Endodermal cell (in vitro differentiated cells): ENCODE measurements around the gene AAK1. TPM values are rescaled to one million over a fixed set of nuclear protein-coding genes. Genes with fewer than 3 reads are reported as not detected.
"Not testable (repeated sequence)": the region's sequence is repeated elsewhere in the genome, so short reads cannot be mapped to it uniquely, and the experiment has no call there.

Experiments
- DNase-seq: peaks from one replicate; pipeline ENCODE4 v3.0.0-alpha.2; 2017
- H3K27ac ChIP-seq: 2 replicates; pipeline ENCODE4 v1.5.1; 2013; ENCODE audit warnings: mild to moderate bottlenecking, low read depth, low read length, moderate library complexity
- H3K27me3 ChIP-seq: 2 replicates; pipeline ENCODE4 v1.6.1; 2013; ENCODE audit warnings: mild to moderate bottlenecking, low read length, moderate library complexity; ENCODE audit not compliant: insufficient read depth, control insufficient read depth, poor library complexity, severe bottlenecking
- H3K36me3 ChIP-seq: 2 replicates; pipeline ENCODE4 v1.7.0; 2013; ENCODE audit warnings: mild to moderate bottlenecking, low read length, moderate library complexity; ENCODE audit not compliant: control insufficient read depth, insufficient read depth
- H3K4me1 ChIP-seq: one replicate; pipeline ENCODE4 v1.7.0; 2013; ENCODE audit warnings: low read length; ENCODE audit not compliant: control insufficient read depth, insufficient read depth
- H3K4me3 ChIP-seq: 2 replicates; pipeline ENCODE4 v1.5.1; 2013; ENCODE audit warnings: mild to moderate bottlenecking, low read length, moderate library complexity
- H3K9ac ChIP-seq: 2 replicates; pipeline ENCODE4 v1.6.1; 2013; ENCODE audit warnings: mild to moderate bottlenecking, low read length, moderate library complexity; ENCODE audit not compliant: poor library complexity, severe bottlenecking; ENCODE audit errors: extremely low read depth
- H3K9me3 ChIP-seq: 2 replicates; pipeline ENCODE4 v1.6.1; 2013; ENCODE audit warnings: mild to moderate bottlenecking, low read length, moderate library complexity; ENCODE audit not compliant: control insufficient read depth
- H3K27ac Mint-ChIP-seq: 2 replicates; pipeline ENCODE4 v1.8.0; 2020; ENCODE audit warnings: mixed read lengths
- H3K27me3 Mint-ChIP-seq: 2 replicates; pipeline ENCODE4 v1.8.0; 2021; ENCODE audit warnings: mild to moderate bottlenecking, mixed read lengths; ENCODE audit not compliant: insufficient read depth
- H3K36me3 Mint-ChIP-seq: 2 replicates; pipeline ENCODE4 v1.8.0; 2020; ENCODE audit warnings: low read depth, mixed read lengths
- H3K4me1 Mint-ChIP-seq: 2 replicates; pipeline ENCODE4 v1.8.0; 2020; ENCODE audit warnings: mixed read lengths
- H3K4me3 Mint-ChIP-seq: 2 replicates; pipeline ENCODE4 v1.8.0; 2020; ENCODE audit warnings: mild to moderate bottlenecking, moderate library complexity, mixed read lengths
- H3K9me3 Mint-ChIP-seq: 2 replicates; pipeline ENCODE4 v1.8.0; 2020; ENCODE audit warnings: mild to moderate bottlenecking, mixed read lengths
- CTCF ChIP-seq: fragments of 200-600 bp; sonication (generic); conservative IDR thresholded peaks from 2 replicates; pipeline ENCODE4 v1.5.0; 2021; ENCODE audit warnings: antibody characterized with exemption, mild to moderate bottlenecking
- WGBS, 2 experiments: methylation state at CpG; one replicate each; pipeline versions ENCODE4 v1.1.5 to v1.1.7; 2013; ENCODE audit warnings: missing lambda C conversion rate in 2 of 2, mixed read lengths in 1 of 2; ENCODE audit not compliant: insufficient coverage in 1 of 2, insufficient read length in 1 of 2; 5-methylcytosine and 5-hydroxymethylcytosine counted together
- total RNA-seq, 2 donors: library from RNA; stranded (reverse); fragmentation: NEBNext Ultra II Directional in 1 of 2; extraction: Animal tissue kit (Norgen Biotek cat#: 25700) in 1 of 2; gene quantifications; 2 replicates in 1 of 2; 3 replicates in 1 of 2; pipeline ENCODE4 v1.2.1, GENCODE V29; 2021

Gene AAK1
- total RNA-seq, 2 donors from 2014 or later, result 29.2 to 34.7 TPM

DNA sequence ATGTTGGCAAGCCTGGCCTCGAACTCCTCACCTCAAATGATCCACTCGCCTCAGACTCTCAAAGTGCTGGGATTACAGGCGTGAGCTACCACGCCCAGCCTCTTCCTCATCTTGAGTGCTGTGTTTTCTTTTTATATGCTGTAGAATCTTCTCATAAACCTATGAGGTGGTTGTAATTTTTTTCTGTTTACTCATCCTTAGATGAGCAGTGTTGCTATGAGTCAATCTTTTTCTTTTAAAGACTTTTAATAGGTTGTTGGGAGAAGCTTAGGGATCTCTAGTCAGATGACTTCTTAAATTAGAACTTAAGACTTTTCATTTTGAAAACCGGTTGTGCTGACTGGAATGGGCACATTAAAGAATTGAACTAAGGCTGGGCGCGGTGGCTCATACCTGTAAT lies 8.7 kb upstream of the AAK1 start:
- Mint-ChIP-seq H3K4me1 (no peaks in the 10 kb centered on the region), H3K36me3 (no peaks in the 10 kb centered on the region), H3K27ac (no peak overlapping the region), H3K9me3 (no peaks in the 10 kb centered on the region), H3K4me3 (no peak overlapping the region), H3K27me3 (no peaks in the 10 kb centered on the region)
- no peak overlapping the region for H3K9ac ChIP-seq
- no peak overlapping the region for H3K4me3 ChIP-seq
- no peak overlapping the region for H3K27ac ChIP-seq
- no peaks in the 10 kb centered on the region for H3K36me3 ChIP-seq
- H3K4me1 ChIP-seq, result no peaks in the 10 kb centered on the region
- DNase-seq, result no peak
- no peaks in the 10 kb centered on the region for H3K9me3 ChIP-seq
- WGBS, 2 experiments, result 88 to 98% methylated on average over 6 to 7 of the region's 7 CpGs
- no peak for TF ChIP-seq CTCF
- H3K27me3 ChIP-seq, result no peaks in the 10 kb centered on the region

- not testable (repeated sequence) for H3K27me3 ChIP-seq, H3K27ac Mint-ChIP-seq, H3K9ac ChIP-seq, H3K4me3 ChIP-seq, H3K9me3 Mint-ChIP-seq, H3K4me3 Mint-ChIP-seq, H3K4me1 ChIP-seq, H3K27ac ChIP-seq, H3K9me3 ChIP-seq, H3K36me3 Mint-ChIP-seq, H3K27me3 Mint-ChIP-seq, H3K36me3 ChIP-seq, DNase-seq
- peaks cover 19% of the 10 kb centered on the region for H3K4me1 Mint-ChIP-seq
- 87 to 93% methylated on average over 5 of the region's 5 CpGs for WGBS, 2 experiments
These were observed 3.7 kb upstream of the AAK1 start for GRCh38 chr2:69647196-69647595.

DNA sequence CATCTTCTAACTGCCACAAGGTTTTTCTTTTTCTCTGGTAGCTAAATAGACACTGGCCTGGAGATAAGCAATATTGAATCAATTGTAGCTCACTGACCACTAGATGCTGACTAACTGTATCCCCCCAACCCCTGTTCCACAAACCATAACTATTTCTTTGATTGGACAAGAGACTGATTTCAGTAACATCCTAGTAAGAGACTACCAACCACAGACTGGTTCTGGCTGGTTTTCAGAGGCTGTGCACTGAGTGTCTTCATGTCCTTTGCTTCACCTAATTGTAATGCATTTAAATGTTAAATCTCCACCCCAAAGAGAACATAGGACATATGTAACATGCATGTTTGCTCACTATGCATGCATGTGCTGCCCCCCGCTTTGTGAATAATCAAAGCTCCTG lies 3.2 kb upstream of the AAK1 start:
- Histone ChIP-seq H3K27ac (no peak overlapping the region), H3K9me3 (no peaks in the 10 kb centered on the region), H3K27me3 (no peaks in the 10 kb centered on the region), H3K9ac (no peak overlapping the region), H3K4me1 (no peaks in the 10 kb centered on the region), H3K36me3 (no peaks in the 10 kb centered on the region), H3K4me3 (no peak overlapping the region)
- Mint-ChIP-seq H3K27me3 (no peaks in the 10 kb centered on the region), H3K4me3 (no peak overlapping the region), H3K36me3 (no peaks in the 10 kb centered on the region), H3K27ac (no peak overlapping the region), H3K4me1 (peaks cover 24% of the 10 kb centered on the region), H3K9me3 (no peaks in the 10 kb centered on the region)
- no peak for DNase-seq
- no peak for TF ChIP-seq CTCF
- 89 to 100% methylated on average over 1 of the region's 1 CpG for whole genome bisulfite sequencing, 2 experiments

DNA sequence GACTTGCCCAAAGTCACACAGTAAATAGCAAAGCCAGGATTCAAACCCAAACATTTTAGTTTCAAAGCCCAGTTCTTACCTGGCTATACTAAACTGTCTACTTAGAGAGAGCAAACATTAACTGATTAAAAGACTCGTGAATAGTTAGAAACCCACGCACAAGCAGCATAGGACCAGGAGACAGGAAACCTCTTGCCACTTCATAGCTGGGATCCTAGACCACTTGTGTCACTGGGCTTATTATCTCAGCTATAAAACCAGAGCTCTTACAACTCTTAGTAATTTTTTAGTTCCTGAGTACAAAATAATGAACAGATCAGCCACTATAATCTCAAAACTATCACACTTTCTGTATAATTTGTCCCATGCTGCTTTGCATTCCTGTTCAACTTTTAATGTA lies 2.4 kb upstream of the AAK1 start:
- Mint-ChIP-seq H3K4me3 (no peak overlapping the region), H3K4me1 (peaks cover 32% of the 10 kb centered on the region), H3K36me3 (no peaks in the 10 kb centered on the region), H3K9me3 (no peaks in the 10 kb centered on the region), H3K27me3 (no peaks in the 10 kb centered on the region), H3K27ac (no peak overlapping the region)
- Histone ChIP-seq H3K4me1 (peaks cover 3% of the 10 kb centered on the region), H3K9ac (no peak overlapping the region), H3K27me3 (no peaks in the 10 kb centered on the region), H3K9me3 (no peaks in the 10 kb centered on the region), H3K36me3 (no peaks in the 10 kb centered on the region), H3K27ac (no peak overlapping the region), H3K4me3 (no peak overlapping the region)
- TF ChIP-seq CTCF, result no peak
- 90 to 100% methylated on average over 2 of the region's 2 CpGs for WGBS, 2 experiments
- no peak for DNase-seq
